Measurements from ENCODE around the gene DOCK10. TPM values are rescaled to one million over a fixed set of nuclear protein-coding genes. Genes with fewer than 3 reads are reported as not detected.

DOCK10 gene
- total RNA-seq, 1 donor = 20.7 TPM

DNA sequence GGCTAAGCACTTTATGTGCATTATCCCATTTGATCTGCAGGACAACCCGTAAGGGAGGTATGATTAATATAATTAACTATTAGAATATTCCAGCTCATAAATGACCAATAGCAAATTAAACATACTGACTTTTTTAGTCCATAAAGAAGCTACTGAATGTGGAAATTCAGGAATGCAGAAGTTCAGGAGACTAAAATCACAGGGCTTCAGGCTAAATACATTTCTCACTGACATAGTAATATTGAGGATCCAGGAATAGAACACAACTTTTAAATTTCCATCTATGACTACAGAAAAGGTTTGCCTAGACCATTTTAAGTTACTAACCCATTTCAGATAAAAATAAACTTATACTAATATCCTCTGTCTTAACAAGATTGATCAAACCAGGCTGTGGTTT is 228.7 kb downstream of the DOCK10 start:
- TF ChIP-seq CTCF (IDR thresholded peaks at IDR 0.05; ENCODE audit: insufficient read depth, low read depth, low read length) = no peak
- DNase-seq (ENCODE audit: low read depth) = no peak
- no peak overlapping the region for H3K4me3 ChIP-seq (ENCODE audit: low read depth, low read length)

GRCh38 chr2:224807153-224807964 is 234.9 kb downstream of the DOCK10 start:
- DNase-seq (ENCODE audit: low read depth) = peak; percentile 16
- TF ChIP-seq CTCF (IDR thresholded peaks at IDR 0.05; ENCODE audit: insufficient read depth, low read depth, low read length) = peak; percentile 39
- no peak overlapping the region for H3K4me3 ChIP-seq (ENCODE audit: low read depth, low read length)

DNA sequence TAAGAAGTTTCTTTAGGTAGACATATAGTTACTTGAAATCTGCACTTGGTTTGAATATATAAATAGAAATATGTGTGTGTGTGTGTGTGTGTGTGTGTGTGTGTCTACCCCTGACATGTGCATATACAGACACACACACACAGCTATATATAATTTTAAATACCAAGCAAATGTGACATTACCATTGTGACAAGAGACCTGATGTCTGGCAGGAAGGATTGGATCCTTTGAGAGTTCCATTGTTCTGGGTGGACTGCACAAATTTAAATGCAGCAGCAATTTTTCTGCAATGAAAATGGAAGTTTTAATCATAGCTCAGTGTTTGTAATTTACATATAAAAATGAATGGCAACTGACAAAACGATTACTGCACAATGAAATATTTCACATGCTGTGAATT is 238.3 kb downstream of the DOCK10 start:
- H3K4me3 ChIP-seq (ENCODE audit: low read depth, low read length) = no peak overlapping the region
- DNase-seq (ENCODE audit: low read depth) = no peak
- TF ChIP-seq CTCF (IDR thresholded peaks at IDR 0.05; ENCODE audit: insufficient read depth, low read depth, low read length) = no peak

GRCh38 chr2:224802407-224802806 is 239.9 kb downstream of the DOCK10 start:
- no peak for TF ChIP-seq CTCF (IDR thresholded peaks at IDR 0.05; ENCODE audit: insufficient read depth, low read depth, low read length)
- no peak overlapping the region for H3K4me3 ChIP-seq (ENCODE audit: low read depth, low read length)
- peak; percentile 18 for DNase-seq (ENCODE audit: low read depth)

DNA sequence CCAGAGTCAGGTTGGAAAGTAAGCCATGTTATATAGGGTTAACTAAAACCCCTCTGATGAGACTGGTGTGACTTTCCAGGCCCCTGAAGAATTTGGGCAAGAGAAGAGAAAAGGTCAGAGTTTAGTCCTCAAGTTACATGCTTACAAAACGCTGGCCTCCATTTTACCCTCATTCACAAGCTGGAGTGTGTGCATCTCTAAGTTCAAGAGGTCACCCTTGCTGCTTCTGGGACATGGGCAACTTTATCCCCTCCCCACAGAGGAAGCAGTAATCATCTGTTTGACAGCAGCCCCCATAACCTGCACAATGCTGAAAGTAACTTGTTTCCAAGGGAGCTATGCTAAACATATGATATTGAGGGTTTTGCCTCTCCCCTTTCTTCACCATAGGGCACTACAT is 240.9 kb downstream of the DOCK10 start:
- no peak for DNase-seq (ENCODE audit: low read depth)
- no peak overlapping the region for H3K4me3 ChIP-seq (ENCODE audit: low read depth, low read length)
- TF ChIP-seq CTCF (IDR thresholded peaks at IDR 0.05; ENCODE audit: insufficient read depth, low read depth, low read length) = no peak

DNA sequence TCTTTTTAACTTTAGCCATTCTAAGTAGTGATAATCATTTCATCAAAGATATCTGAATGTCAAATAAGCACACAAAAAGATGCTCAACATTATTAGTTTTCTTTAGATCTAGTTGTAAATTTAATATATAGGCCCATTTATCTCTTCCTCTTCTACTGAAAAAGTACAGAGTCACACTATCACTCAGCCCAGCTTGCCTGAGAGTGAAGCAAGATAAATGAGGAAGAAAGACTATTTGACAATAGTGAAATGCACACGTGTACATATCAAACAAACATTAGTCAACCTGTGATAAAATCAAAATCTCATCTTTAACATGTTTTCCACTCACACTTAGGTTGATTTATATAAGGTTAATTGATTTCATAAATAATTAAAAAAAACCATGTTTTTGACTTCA is 242.6 kb downstream of the DOCK10 start:
- TF ChIP-seq CTCF (IDR thresholded peaks at IDR 0.05; ENCODE audit: insufficient read depth, low read depth, low read length) = no peak
- H3K4me3 ChIP-seq (ENCODE audit: low read depth, low read length) = no peak overlapping the region
- no peak for DNase-seq (ENCODE audit: low read depth)

GRCh38 chr2:224798180-224798579 is 244.1 kb downstream of the DOCK10 start:
- no peak for TF ChIP-seq CTCF (IDR thresholded peaks at IDR 0.05; ENCODE audit: insufficient read depth, low read depth, low read length)
- DNase-seq (ENCODE audit: low read depth) = no peak
- H3K4me3 ChIP-seq (ENCODE audit: low read depth, low read length) = no peak overlapping the region
